WERI-Rb-1 (cell line): ENCODE measurements around the gene CCDC148.

Experiments
- DNase-seq: peaks from one replicate; pipeline ENCODE4 v3.0.0-alpha.2; 2020
- H3K27ac ChIP-seq: fragments of 250-450 bp; sonication (Bioruptor Pico); 2 replicates; pipeline ENCODE4 v1.5.1; 2020; ENCODE audit warnings: mild to moderate bottlenecking, moderate library complexity
- H3K27me3 ChIP-seq: fragments of 250-450 bp; sonication (Bioruptor Pico); 2 replicates; pipeline ENCODE4 v1.5.1; 2021; ENCODE audit warnings: mild to moderate bottlenecking, low read depth, moderate library complexity; ENCODE audit not compliant: insufficient read depth, severe bottlenecking
- H3K36me3 ChIP-seq: fragments of 250-450 bp; sonication (Bioruptor Pico); 2 replicates; pipeline ENCODE4 v1.5.1; 2020; ENCODE audit warnings: mild to moderate bottlenecking, moderate library complexity
- H3K4me3 ChIP-seq: 2 replicates; pipeline ENCODE4 v1.5.1; 2011; ENCODE audit warnings: low read depth, mild to moderate bottlenecking, control low read depth, low read length
- H3K9me3 ChIP-seq: fragments of 250-450 bp; sonication (Bioruptor Pico); 2 replicates; pipeline ENCODE4 v1.5.1; 2021; ENCODE audit warnings: mild to moderate bottlenecking, moderate library complexity; ENCODE audit not compliant: severe bottlenecking
- CTCF ChIP-seq: IDR thresholded peaks from 2 replicates; pipeline ENCODE4 v1.5.1; 2011; ENCODE audit warnings: low read depth, mild to moderate bottlenecking, control low read depth, inconsistent platforms, low read length

CCDC148 gene

GRCh38 chr2:158184001-158184400 lies 272.6 kb downstream of the CCDC148 start:
- H3K9me3 ChIP-seq = no peaks in the 10 kb centered on the region
- no peak for DNase-seq
- H3K27ac ChIP-seq = no peak overlapping the region
- no peak for TF ChIP-seq CTCF
- no peak overlapping the region for H3K4me3 ChIP-seq
- H3K36me3 ChIP-seq = no peaks in the 10 kb centered on the region
- H3K27me3 ChIP-seq = no peaks in the 10 kb centered on the region

DNA sequence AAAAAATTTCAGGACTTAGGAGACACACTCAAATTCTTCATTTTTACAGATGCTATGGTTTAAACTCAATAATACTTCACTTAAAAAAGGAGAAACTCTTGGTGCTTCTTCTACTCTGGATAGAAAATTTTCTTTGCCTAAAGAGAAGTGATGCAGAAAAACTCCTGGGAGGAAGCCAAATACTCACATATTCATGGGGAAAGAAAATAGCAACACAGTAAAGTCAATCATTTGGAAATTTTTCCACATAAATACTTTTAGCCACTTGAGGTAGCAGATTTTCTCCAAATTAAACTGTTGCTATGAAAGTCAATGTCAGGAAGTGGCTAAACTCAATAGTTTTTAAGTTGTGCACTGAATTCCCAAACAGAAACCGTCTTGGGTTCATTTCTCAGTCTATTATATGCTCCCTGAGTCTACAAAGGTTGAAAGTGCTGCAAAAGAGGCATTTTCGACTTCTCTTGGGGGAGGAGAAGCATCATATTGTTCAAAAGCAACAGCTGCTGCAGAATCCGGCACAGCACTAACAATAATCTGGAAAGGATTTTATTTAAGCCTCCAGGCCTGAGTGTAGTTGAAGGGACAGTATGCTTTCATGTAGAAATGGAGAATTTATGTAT lies 273.8 kb downstream of the CCDC148 start:
- no peak overlapping the region for H3K4me3 ChIP-seq
- no peak for TF ChIP-seq CTCF
- no peaks in the 10 kb centered on the region for H3K36me3 ChIP-seq
- DNase-seq = no peak
- no peaks in the 10 kb centered on the region for H3K27me3 ChIP-seq
- no peak overlapping the region for H3K27ac ChIP-seq
- no peaks in the 10 kb centered on the region for H3K9me3 ChIP-seq

DNA sequence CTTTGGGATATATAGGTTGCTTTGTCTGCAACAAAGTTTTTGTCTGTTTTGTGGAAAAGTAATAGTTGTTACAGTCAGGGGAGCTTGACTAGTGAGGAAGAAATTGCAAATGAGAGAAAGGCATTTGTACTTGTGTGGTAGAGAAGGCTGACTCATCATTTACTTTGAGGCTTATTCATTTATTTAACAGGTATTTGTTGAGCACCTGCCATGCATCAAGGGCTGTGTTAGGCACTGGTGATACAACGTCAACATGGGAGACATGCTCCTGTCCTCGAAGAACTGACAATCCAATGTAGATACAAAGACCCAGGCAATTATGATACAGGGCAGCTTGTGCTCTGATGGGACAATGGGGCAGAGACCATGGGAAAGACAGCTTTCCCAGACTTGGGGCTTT lies 275.4 kb downstream of the CCDC148 start:
- Histone ChIP-seq H3K27ac (no peak overlapping the region), H3K4me3 (no peak overlapping the region), H3K36me3 (no peaks in the 10 kb centered on the region), H3K9me3 (no peaks in the 10 kb centered on the region), H3K27me3 (no peaks in the 10 kb centered on the region)
- no peak for DNase-seq
- no peak for TF ChIP-seq CTCF

- Histone ChIP-seq H3K9me3 (no peaks in the 10 kb centered on the region), H3K4me3 (no peak overlapping the region), H3K36me3 (no peaks in the 10 kb centered on the region), H3K27ac (no peak overlapping the region), H3K27me3 (no peaks in the 10 kb centered on the region)
- DNase-seq = no peak
- TF ChIP-seq CTCF = no peak
Observed at GRCh38 chr2:158179660-158180059, 276.9 kb downstream of the CCDC148 start.

GRCh38 chr2:158178646-158179045 lies 277.9 kb downstream of the CCDC148 start:
- DNase-seq = no peak
- no peak overlapping the region for H3K27ac ChIP-seq
- no peaks in the 10 kb centered on the region for H3K36me3 ChIP-seq
- no peaks in the 10 kb centered on the region for H3K9me3 ChIP-seq
- H3K4me3 ChIP-seq = no peak overlapping the region
- no peak for TF ChIP-seq CTCF
- H3K27me3 ChIP-seq = no peaks in the 10 kb centered on the region

DNA sequence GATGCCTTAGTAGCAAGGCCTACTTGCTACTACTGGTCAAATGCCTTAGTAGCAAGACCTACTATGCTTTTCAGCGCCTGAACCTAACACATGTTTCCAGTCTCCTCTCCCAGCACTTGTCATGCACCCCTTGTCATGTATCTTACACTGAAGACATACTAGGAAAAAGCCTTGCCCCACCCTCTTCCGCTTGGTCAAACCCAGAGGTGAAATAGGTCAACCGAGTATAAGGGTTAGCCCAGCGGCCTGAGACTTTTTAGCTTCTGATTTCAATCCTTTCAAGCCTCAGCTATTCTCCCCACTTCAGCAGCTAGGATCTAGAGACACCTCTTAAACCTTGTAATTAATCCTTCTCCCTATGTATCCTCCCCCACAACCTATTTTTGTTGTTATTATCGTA lies 281.6 kb downstream of the CCDC148 start:
- no peaks in the 10 kb centered on the region for H3K9me3 ChIP-seq
- no peak for TF ChIP-seq CTCF
- no peak for DNase-seq

More for the DNA sequence above, 281.6 kb downstream of the CCDC148 start:
- H3K4me3 ChIP-seq = no peak overlapping the region
- no peak overlapping the region for H3K27ac ChIP-seq
- no peaks in the 10 kb centered on the region for H3K27me3 ChIP-seq
- H3K36me3 ChIP-seq = no peaks in the 10 kb centered on the region
